A549 (cell line): ENCODE results near the gene MTTP. TPM values are rescaled to one million over a fixed set of nuclear protein-coding genes. Genes with fewer than 3 reads are reported as not detected.

ENCODE experiments used
- ATAC-seq, 2 experiments: fragments of 200-7000 bp in 1 of 2; fragments of >200 bp in 1 of 2; cut with Nextera tagmentation in 1 of 2; cut with Tn5 transposase in 1 of 2; 3 replicates each; pipeline versions ENCODE4 v1.8.0 to v1.9.1; 2018 to 2020; ENCODE audit warnings: mild to moderate bottlenecking in 1 of 2, moderate library complexity in 1 of 2
- CTCF ChIA-PET: fragments of 300-600 bp; sonication (Branson Sonifier 250); formaldehyde crosslinking; extraction: SDS; loops from one replicate; lab custom pipeline; 2021; ENCODE audit warnings: antibody characterized with exemption, inconsistent platforms; lab: Yijun Ruan, JAX
- POLR2A ChIA-PET: fragments of 350-600 bp; formaldehyde crosslinking; extraction: SDS; loops from one replicate; lab custom pipeline; 2021; ENCODE audit warnings: antibody characterized with exemption, inconsistent platforms; lab: Yijun Ruan, JAX
- DNase-seq, 2 experiments: peaks; one replicate each; pipeline versions ENCODE4 v3.0.0 to v3.0.0-alpha.2; 2011 to 2016; ENCODE audit warnings: low read depth in 1 of 2, low spot score in 1 of 2
- FAIRE-seq: peaks from 2 replicates; lab custom pipeline; 2011; peaks lifted over from hg19 to GRCh38; lab: Jason Lieb, UNC
- H3K27ac ChIP-seq, 2 experiments: fragments of >200 bp; sonication (Bioruptor Twin); formaldehyde crosslinking; 3 replicates each; pipeline ENCODE4 v1.5.1; 2016 to 2017
- H3K4me1 ChIP-seq: fragments of >200 bp; sonication (Bioruptor Twin); formaldehyde crosslinking; 3 replicates; pipeline ENCODE4 v1.6.1; 2016
- H3K4me2 ChIP-seq: fragments of >200 bp; sonication (Bioruptor Twin); formaldehyde crosslinking; 3 replicates; pipeline ENCODE4 v1.6.1; 2016
- H3K4me3 ChIP-seq: fragments of >200 bp; sonication (Bioruptor Twin); formaldehyde crosslinking; 3 replicates; pipeline ENCODE4 v1.5.1; 2016
- H3K9me3 ChIP-seq: fragments of >200 bp; sonication (Bioruptor Twin); formaldehyde crosslinking; 3 replicates; pipeline ENCODE4 v1.6.1; 2016
- BHLHE40 ChIP-seq: IDR thresholded peaks from 2 replicates; pipeline ENCODE4 v1.6.1; 2012; ENCODE audit warnings: low read depth, low read length, inconsistent platforms
- CEBPB ChIP-seq, 2 experiments: fragments of >200 bp in 1 of 2; sonication (Bioruptor Twin) in 1 of 2; formaldehyde crosslinking in 1 of 2; IDR thresholded peaks; 2 replicates each; pipeline ENCODE4 v1.6.1; 2012 to 2016
- EHF ChIP-seq: fragments of 250-450 bp; sonication (Bioruptor Pico); IDR thresholded peaks from 2 replicates; pipeline ENCODE4 v1.5.0; 2020; ENCODE audit warnings: mild to moderate bottlenecking
- EHMT2 ChIP-seq: fragments of 200-600 bp; sonication (generic); IDR thresholded peaks from 2 replicates; pipeline ENCODE4 v1.6.1; 2016; ENCODE audit warnings: antibody characterized with exemption, low read depth, mild to moderate bottlenecking, moderate library complexity
- EP300 ChIP-seq, 2 experiments: fragments of >200 bp; sonication (Bioruptor Twin); formaldehyde crosslinking; IDR thresholded peaks; 2 replicates in 1 of 2; 3 replicates in 1 of 2; pipeline ENCODE4 v1.6.1; 2016 to 2017
- ESRRA ChIP-seq: fragments of 150-350 bp; IDR thresholded peaks from 2 replicates; pipeline ENCODE4 v1.6.1; 2014; ENCODE audit warnings: mild to moderate bottlenecking, low read length, borderline replicate concordance
- FOXS1 ChIP-seq: fragments of 250-450 bp; sonication (Bioruptor Pico); IDR thresholded peaks from 2 replicates; pipeline ENCODE4 v1.5.0; 2020; ENCODE audit warnings: mild to moderate bottlenecking, moderate library complexity
- HDAC2 ChIP-seq: fragments of 200-600 bp; sonication (generic); IDR thresholded peaks from 2 replicates; pipeline ENCODE4 v1.6.1; 2016
- HOXB13 ChIP-seq: fragments of 250-450 bp; sonication (Bioruptor Pico); IDR thresholded peaks from 2 replicates; pipeline ENCODE4 v1.5.0; 2020; ENCODE audit warnings: low read depth, mild to moderate bottlenecking, moderate library complexity
- JUN ChIP-seq, 2 experiments: fragments of >200 bp; sonication (Bioruptor Twin); formaldehyde crosslinking; IDR thresholded peaks; 2 replicates in 1 of 2; 3 replicates in 1 of 2; pipeline ENCODE4 v1.6.1; 2016 to 2017
- KDM1A ChIP-seq: fragments of 200-600 bp; sonication (generic); IDR thresholded peaks from 2 replicates; pipeline ENCODE4 v1.6.1; 2016; ENCODE audit warnings: low read depth, mild to moderate bottlenecking
- KDM5A ChIP-seq: fragments of 200-600 bp; sonication (generic); IDR thresholded peaks from 2 replicates; pipeline ENCODE4 v1.6.1; 2016; ENCODE audit warnings: antibody characterized with exemption, mild to moderate bottlenecking
- NFE2L2 ChIP-seq: fragments of 150-350 bp; conservative IDR thresholded peaks from 2 replicates; pipeline ENCODE4 v1.6.1; 2014; ENCODE audit warnings: low read length
- NPAS2 ChIP-seq: fragments of 250-450 bp; sonication (Bioruptor Pico); IDR thresholded peaks from 2 replicates; pipeline ENCODE4 v1.8.0; 2022; ENCODE audit warnings: mild to moderate bottlenecking, moderate library complexity, borderline replicate concordance
- NR3C1 ChIP-seq: fragments of >200 bp; sonication (Bioruptor Twin); formaldehyde crosslinking; IDR thresholded peaks from 3 replicates; pipeline ENCODE4 v1.6.1; 2017
- POLR2AphosphoS2 ChIP-seq: conservative IDR thresholded peaks from 2 replicates; pipeline ENCODE4 v1.6.1; 2012; ENCODE audit warnings: low read length, improper control_type of control experiment, inconsistent platforms
- RAD21 ChIP-seq, 2 experiments: fragments of >200 bp in 1 of 2; sonication (Bioruptor Twin) in 1 of 2; formaldehyde crosslinking in 1 of 2; IDR thresholded peaks in 1 of 2; conservative IDR thresholded peaks in 1 of 2; 2 replicates in 1 of 2; 3 replicates in 1 of 2; pipeline ENCODE4 v1.6.1; 2012 to 2018; ENCODE audit warnings: inconsistent platforms in 1 of 2
- RARB ChIP-seq: fragments of 250-450 bp; sonication (Bioruptor Pico); IDR thresholded peaks from 2 replicates; pipeline ENCODE4 v1.8.0; 2021; ENCODE audit warnings: mild to moderate bottlenecking, moderate library complexity
- RFX5 ChIP-seq: fragments of 450-650 bp; IDR thresholded peaks from 2 replicates; pipeline ENCODE4 v1.7.1; 2014; ENCODE audit warnings: antibody characterized with exemption, mild to moderate bottlenecking, moderate library complexity
- ZFP36 ChIP-seq: fragments of 450-650 bp; IDR thresholded peaks from 2 replicates; pipeline ENCODE4 v1.6.1; 2014; ENCODE audit warnings: borderline replicate concordance; ENCODE audit not compliant: partially characterized antibody
- ZNF302 ChIP-seq: fragments of 250-450 bp; sonication (Bioruptor Pico); IDR thresholded peaks from 2 replicates; pipeline ENCODE4 v1.9.0; 2021; ENCODE audit warnings: inconsistent platforms, mild to moderate bottlenecking, moderate library complexity
- WGBS: methylation state at CpG from one replicate; pipeline ENCODE4 v1.1.6; 2017; ENCODE audit errors: missing lambda C conversion rate; 5-methylcytosine and 5-hydroxymethylcytosine counted together
- polyA plus RNA-seq, 4 experiments: library from polyadenylated mRNA; depleted of rRNA in 3 of 4; stranded (reverse); fragments of >200 nt; fragmentation: RNase III in 1 of 4; extraction: RNeasy Plus Mini Kit Qiagen cat#74134 plus additional on column Dnase treatment in 1 of 4; gene quantifications; 2 replicates in 3 of 4; 3 replicates in 1 of 4; pipeline ENCODE4 v1.2.3, GENCODE V29; 2011 to 2017
- TF ChIP-seq, protein P1 (sequence below): fragments of 250-450 bp; sonication (Bioruptor Pico); IDR thresholded peaks from 2 replicates; pipeline ENCODE4 v1.5.0; 2020; ENCODE audit warnings: low read depth, mild to moderate bottlenecking, moderate library complexity
- TF ChIP-seq, protein P2 (sequence below): IDR thresholded peaks from 2 replicates; pipeline ENCODE4 v1.6.1; 2012
- TF ChIP-seq, protein P3 (sequence below): IDR thresholded peaks from 2 replicates; pipeline ENCODE4 v1.6.1; 2012; ENCODE audit warnings: low read depth, borderline replicate concordance
- TF ChIP-seq, protein P4 (sequence below): fragments of 450-650 bp; IDR thresholded peaks from 2 replicates; pipeline ENCODE4 v1.6.1; 2014; ENCODE audit warnings: antibody characterized with exemption
- TF ChIP-seq, protein P5 (sequence below): fragments of 150-350 bp; IDR thresholded peaks from 2 replicates; pipeline ENCODE4 v1.6.1; 2014; ENCODE audit warnings: low read depth, mild to moderate bottlenecking, low read length
- TF ChIP-seq, protein P6 (sequence below): fragments of 200-600 bp; sonication (generic); IDR thresholded peaks from 2 replicates; pipeline ENCODE4 v1.6.1; 2016; ENCODE audit warnings: antibody characterized with exemption, mild to moderate bottlenecking, moderate library complexity
- TF ChIP-seq, protein P7 (sequence below): fragments of >200 bp; sonication (Bioruptor Twin); formaldehyde crosslinking; IDR thresholded peaks from 3 replicates; pipeline ENCODE4 v1.6.1; 2016

MTTP gene
- polyA plus RNA-seq, 2 of the 4 experiments (the other 2 are of a cell fraction) = 0.03 TPM; not detected in 1

DNA sequence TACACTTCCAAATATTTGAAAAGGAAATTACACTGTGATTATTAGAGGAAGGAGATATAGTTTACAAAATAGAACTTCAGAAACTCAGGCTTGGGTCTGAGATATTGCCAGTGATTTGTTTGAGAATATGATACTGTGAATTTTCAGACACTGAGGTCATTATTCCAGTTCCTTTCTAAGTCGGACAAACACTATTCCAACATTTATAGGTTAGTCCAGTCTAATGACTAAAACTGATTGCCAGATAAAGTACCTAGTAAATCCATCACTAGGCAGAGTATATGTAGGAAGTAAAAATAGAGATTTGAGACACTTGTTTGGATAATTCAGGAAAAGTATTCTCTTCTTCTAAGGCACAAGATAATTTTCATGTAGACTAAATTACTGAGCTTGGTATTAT, 13.2 kb downstream of the MTTP start:
- FAIRE-seq (no peak), DNase-seq (no peak), ATAC-seq (no peak)
- H3K27ac ChIP-seq = no peak overlapping the region
- H3K4me1 ChIP-seq = no peaks in the 10 kb centered on the region
- no peak overlapping the region for H3K4me2 ChIP-seq
- POLR2A ChIA-PET = no interaction called here
- TF ChIP-seq RARB (CRISPR knock-in tag) (no peak), EP300 (IDR thresholded peaks at IDR 0.05) (no peak), EHMT2 (no peak), ESRRA (no peak), RAD21 (conservative IDR thresholded peaks at IDR 0.05 in 1 of 2, IDR thresholded peaks at IDR 0.05 in 1 of 2) (no peak), NPAS2 (CRISPR knock-in tag) (no peak), ZFP36 (no peak), NFE2L2 (no peak), JUN (IDR thresholded peaks at IDR 0.05) (no peak), HDAC2 (no peak), ZNF302 (no peak), KDM5A (no peak), EHF (no peak), NR3C1 (no peak), FOXS1 (CRISPR knock-in tag) (no peak)
- TF ChIP-seq, protein P1, sequence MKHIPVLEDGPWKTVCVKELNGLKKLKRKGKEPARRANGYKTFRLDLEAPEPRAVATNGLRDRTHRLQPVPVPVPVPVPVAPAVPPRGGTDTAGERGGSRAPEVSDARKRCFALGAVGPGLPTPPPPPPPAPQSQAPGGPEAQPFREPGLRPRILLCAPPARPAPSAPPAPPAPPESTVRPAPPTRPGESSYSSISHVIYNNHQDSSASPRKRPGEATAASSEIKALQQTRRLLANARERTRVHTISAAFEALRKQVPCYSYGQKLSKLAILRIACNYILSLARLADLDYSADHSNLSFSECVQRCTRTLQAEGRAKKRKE (CRISPR knock-in tag) = no peak
- TF ChIP-seq, protein P2, sequence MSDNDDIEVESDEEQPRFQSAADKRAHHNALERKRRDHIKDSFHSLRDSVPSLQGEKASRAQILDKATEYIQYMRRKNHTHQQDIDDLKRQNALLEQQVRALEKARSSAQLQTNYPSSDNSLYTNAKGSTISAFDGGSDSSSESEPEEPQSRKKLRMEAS = no peak
- TF ChIP-seq, protein P3, sequence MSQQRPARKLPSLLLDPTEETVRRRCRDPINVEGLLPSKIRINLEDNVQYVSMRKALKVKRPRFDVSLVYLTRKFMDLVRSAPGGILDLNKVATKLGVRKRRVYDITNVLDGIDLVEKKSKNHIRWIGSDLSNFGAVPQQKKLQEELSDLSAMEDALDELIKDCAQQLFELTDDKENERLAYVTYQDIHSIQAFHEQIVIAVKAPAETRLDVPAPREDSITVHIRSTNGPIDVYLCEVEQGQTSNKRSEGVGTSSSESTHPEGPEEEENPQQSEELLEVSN = no peak
- TF ChIP-seq, protein P4, sequence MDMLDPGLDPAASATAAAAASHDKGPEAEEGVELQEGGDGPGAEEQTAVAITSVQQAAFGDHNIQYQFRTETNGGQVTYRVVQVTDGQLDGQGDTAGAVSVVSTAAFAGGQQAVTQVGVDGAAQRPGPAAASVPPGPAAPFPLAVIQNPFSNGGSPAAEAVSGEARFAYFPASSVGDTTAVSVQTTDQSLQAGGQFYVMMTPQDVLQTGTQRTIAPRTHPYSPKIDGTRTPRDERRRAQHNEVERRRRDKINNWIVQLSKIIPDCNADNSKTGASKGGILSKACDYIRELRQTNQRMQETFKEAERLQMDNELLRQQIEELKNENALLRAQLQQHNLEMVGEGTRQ = no peak
- H3K9me3 ChIP-seq = no peaks in the 10 kb centered on the region
- H3K4me3 ChIP-seq = no peak overlapping the region
- CTCF ChIA-PET = interaction anchor here (1.9 kb wide), 1 partner anchor 221 kb away, joined by 8 read pairs; no protein-coding TSS in a partner anchor
- WGBS = 12% methylated on average over 1 of the region's 1 CpG

DNA sequence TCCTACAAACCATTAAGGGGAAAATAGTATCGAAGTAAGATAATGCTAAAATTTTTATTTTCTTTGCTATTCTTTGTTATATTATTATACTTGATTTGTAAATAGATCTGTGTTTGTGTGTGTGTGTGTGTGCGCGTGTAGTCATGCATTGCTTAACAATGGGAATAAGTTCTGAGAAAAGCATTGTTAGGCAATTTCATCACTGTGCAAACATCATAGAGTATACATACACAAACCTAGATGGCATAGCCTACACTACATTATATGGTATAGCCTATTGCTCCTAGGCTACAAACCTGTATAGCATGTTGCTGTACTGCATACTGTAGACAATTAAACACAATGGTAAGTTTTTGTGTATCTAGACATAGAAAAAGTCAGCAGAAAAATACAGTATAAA, 17.1 kb downstream of the MTTP start:
- Histone ChIP-seq H3K27ac (no peak overlapping the region), H3K4me3 (no peak overlapping the region), H3K9me3 (no peaks in the 10 kb centered on the region), H3K4me2 (no peak overlapping the region), H3K4me1 (no peaks in the 10 kb centered on the region)
- TF ChIP-seq RAD21 (conservative IDR thresholded peaks at IDR 0.05 in 1 of 2, IDR thresholded peaks at IDR 0.05 in 1 of 2) (no peak), KDM1A (no peak), RFX5 (no peak), POLR2AphosphoS2 (no peak), CEBPB (IDR thresholded peaks at IDR 0.05) (no peak), BHLHE40 (no peak), HOXB13 (CRISPR knock-in tag) (no peak)
- TF ChIP-seq, protein P2 = no peak
- TF ChIP-seq, protein P5, sequence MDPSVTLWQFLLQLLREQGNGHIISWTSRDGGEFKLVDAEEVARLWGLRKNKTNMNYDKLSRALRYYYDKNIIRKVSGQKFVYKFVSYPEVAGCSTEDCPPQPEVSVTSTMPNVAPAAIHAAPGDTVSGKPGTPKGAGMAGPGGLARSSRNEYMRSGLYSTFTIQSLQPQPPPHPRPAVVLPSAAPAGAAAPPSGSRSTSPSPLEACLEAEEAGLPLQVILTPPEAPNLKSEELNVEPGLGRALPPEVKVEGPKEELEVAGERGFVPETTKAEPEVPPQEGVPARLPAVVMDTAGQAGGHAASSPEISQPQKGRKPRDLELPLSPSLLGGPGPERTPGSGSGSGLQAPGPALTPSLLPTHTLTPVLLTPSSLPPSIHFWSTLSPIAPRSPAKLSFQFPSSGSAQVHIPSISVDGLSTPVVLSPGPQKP = no peak
- TF ChIP-seq, protein P6, sequence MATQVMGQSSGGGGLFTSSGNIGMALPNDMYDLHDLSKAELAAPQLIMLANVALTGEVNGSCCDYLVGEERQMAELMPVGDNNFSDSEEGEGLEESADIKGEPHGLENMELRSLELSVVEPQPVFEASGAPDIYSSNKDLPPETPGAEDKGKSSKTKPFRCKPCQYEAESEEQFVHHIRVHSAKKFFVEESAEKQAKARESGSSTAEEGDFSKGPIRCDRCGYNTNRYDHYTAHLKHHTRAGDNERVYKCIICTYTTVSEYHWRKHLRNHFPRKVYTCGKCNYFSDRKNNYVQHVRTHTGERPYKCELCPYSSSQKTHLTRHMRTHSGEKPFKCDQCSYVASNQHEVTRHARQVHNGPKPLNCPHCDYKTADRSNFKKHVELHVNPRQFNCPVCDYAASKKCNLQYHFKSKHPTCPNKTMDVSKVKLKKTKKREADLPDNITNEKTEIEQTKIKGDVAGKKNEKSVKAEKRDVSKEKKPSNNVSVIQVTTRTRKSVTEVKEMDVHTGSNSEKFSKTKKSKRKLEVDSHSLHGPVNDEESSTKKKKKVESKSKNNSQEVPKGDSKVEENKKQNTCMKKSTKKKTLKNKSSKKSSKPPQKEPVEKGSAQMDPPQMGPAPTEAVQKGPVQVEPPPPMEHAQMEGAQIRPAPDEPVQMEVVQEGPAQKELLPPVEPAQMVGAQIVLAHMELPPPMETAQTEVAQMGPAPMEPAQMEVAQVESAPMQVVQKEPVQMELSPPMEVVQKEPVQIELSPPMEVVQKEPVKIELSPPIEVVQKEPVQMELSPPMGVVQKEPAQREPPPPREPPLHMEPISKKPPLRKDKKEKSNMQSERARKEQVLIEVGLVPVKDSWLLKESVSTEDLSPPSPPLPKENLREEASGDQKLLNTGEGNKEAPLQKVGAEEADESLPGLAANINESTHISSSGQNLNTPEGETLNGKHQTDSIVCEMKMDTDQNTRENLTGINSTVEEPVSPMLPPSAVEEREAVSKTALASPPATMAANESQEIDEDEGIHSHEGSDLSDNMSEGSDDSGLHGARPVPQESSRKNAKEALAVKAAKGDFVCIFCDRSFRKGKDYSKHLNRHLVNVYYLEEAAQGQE = no peak
- TF ChIP-seq, protein P7, sequence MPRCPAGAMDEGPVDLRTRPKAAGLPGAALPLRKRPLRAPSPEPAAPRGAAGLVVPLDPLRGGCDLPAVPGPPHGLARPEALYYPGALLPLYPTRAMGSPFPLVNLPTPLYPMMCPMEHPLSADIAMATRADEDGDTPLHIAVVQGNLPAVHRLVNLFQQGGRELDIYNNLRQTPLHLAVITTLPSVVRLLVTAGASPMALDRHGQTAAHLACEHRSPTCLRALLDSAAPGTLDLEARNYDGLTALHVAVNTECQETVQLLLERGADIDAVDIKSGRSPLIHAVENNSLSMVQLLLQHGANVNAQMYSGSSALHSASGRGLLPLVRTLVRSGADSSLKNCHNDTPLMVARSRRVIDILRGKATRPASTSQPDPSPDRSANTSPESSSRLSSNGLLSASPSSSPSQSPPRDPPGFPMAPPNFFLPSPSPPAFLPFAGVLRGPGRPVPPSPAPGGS = no peak
- WGBS = 56% methylated on average over 3 of the region's 3 CpGs
- FAIRE-seq (no peak), DNase-seq (no peak), ATAC-seq (no peak)
- ChIA-PET CTCF (interaction anchor here (0.6 kb wide), 1 partner anchor 25 kb away, joined by 3 read pairs; no protein-coding TSS in a partner anchor), POLR2A (no interaction called here)
